Tibial nerve (tissue), 3 donors: ENCODE data around the gene BCAR3.
"Not testable (repeated sequence)": the region's sequence is repeated elsewhere in the genome, so short reads cannot be mapped to it uniquely, and the experiment has no call there.

ENCODE experiments used
- POLR2A ChIP-seq, 2 donors: fragments of 450-650 bp; IDR thresholded peaks; one replicate each; pipeline ENCODE4 v1.6.1; 2017; ENCODE audit warnings: antibody characterized with exemption in 2 of 2, mild to moderate bottlenecking in 2 of 2, moderate library complexity in 2 of 2
- TF ChIP-seq, protein P1 (sequence below), 5 experiments: fragments of 200-600 bp in 3 of 5; fragments of 450-650 bp in 2 of 5; sonication (generic) in 3 of 5; IDR thresholded peaks; one replicate each; pipeline ENCODE4 v1.5.1; 2016 to 2019; ENCODE audit warnings: antibody characterized with exemption in 5 of 5, mild to moderate bottlenecking in 3 of 5, moderate library complexity in 2 of 5

DNA sequence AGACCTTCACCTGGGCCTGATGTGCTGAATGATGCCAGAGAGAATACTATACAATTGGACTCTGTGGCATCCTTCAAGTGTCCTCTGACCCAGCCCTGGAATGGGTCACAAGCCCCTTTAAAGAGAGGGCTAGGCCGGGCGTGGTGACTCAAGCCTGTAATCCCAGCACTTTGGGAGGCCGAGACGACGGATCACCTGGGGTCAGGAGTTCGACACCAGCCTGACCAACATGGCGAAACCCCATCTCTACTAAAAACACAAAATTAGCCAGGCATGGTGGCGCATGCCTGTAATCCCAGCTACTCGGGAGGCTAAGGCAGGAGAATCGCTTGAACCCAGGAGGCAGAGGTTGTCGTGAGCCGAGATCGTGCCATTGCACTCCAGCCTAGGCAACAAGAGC is 15.9 kb upstream of the BCAR3 start:
- TF ChIP-seq, protein P1, sequence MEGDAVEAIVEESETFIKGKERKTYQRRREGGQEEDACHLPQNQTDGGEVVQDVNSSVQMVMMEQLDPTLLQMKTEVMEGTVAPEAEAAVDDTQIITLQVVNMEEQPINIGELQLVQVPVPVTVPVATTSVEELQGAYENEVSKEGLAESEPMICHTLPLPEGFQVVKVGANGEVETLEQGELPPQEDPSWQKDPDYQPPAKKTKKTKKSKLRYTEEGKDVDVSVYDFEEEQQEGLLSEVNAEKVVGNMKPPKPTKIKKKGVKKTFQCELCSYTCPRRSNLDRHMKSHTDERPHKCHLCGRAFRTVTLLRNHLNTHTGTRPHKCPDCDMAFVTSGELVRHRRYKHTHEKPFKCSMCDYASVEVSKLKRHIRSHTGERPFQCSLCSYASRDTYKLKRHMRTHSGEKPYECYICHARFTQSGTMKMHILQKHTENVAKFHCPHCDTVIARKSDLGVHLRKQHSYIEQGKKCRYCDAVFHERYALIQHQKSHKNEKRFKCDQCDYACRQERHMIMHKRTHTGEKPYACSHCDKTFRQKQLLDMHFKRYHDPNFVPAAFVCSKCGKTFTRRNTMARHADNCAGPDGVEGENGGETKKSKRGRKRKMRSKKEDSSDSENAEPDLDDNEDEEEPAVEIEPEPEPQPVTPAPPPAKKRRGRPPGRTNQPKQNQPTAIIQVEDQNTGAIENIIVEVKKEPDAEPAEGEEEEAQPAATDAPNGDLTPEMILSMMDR (IDR thresholded peaks at IDR 0.05): not testable (repeated sequence)
- not testable (repeated sequence) for TF ChIP-seq POLR2A (IDR thresholded peaks at IDR 0.05)
